HG03025 (cell line): Measurements from ENCODE around the gene RPS2.

Experiments
- ATAC-seq: cut with Tn5 transposase; IDR thresholded peaks from one replicate; pipeline ENCODE4 v1.9.1; 2021; ENCODE audit warnings: mild to moderate bottlenecking, moderate library complexity; ENCODE audit not compliant: unreplicated experiment, low FRiP score

The RPS2 gene

DNA sequence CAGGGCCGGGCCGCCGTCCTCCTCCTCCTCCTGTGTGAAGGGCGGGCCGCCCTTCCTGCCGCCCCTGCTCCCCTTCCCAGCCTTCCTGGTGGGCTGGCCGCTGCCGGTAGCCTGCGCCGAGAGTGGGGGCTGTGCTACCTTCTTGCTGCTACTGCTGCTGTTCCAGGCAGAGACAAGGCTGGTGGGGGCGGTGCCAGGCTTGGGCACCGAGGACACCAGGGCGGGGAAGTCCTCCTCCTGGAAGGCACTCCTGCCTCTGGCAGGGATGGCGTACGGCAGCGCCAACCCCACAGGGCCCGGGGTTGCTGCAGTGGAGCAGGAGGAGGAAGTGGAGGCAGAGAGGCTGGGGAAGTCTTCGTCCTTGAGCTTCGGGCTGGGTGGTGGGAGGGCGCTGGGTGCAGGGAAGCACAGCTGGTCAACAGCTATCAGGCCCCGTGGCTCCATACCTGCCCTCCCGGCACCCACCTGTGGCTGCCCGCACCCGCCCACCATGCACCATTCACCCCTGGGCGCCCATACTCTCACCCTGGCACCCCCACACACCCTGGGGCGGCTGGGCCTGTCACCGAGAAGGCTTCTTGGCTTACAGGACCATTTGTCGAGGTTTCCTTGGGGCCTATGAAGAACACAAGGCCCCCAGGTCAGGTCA, 35.4 kb upstream of the RPS2 start:
- no peak for ATAC-seq

DNA sequence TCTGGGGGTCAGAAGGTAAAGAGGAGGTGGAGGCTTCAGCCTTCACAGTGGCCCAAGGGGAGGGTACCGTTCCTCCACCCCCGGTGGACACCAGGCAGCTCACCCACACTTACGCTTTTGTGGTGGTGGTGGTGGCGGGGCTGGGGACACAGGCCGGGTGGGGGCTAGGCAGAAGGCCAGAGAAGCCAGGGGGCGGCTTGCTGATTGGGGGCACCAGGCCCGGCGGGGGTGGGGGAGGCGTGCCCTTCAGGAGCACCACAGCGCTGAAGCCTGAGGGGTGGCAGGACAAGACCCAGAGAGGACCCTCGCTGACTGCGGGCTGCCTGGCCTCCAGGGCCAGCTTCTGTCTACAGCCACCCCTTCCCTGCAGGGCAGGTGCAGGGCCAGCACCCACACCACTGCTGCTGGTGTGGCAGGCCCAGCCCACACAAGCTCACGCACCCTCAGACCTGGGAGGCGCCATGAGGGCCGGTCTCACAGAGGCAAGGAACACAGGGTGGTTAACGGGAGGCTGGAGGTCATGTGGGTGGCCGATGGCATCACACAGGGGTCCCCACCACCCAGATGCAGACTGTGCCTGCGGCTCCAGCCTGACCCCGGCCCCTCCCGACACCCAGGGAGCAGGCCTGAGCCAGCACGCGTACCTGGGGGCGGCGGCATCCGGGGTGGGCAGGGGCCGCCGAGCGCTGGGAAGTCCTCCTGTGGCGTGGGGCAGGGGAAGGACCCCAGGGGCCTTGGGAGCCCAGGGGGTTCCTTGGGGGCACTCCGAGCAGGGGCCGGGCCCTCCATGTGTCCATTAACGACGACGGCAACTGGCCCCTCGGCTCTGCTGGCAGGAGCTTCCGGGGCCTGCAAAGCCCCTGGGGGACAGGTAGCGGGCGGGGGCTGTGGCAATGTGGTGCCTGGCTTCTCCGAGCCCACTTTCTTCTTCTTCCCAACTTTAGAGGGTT, 34.5 kb upstream of the RPS2 start:
- ATAC-seq = no peak

DNA sequence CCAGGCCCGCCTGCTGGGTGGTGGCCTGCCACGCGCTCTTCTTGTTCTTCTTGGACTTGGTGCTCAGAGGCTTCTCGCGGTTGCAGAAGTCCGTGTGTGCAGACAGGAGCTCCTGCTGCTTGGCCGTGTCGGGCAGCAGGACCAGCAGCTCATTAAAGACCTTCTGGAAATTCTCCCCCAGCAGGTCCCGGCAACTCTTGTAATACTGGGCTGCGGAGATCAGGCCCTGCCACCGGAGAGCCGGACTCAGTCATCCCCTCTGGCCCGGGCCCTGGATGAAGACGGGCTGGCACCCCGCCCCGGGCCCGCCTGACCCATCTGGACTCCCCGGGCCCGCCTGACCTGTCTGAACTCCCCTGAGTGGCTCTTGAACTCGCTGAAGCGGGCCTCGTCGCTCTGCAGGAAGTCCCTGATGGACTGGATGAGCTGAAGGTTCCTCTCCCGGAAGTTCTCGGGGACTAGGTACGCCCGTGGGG, 33.8 kb upstream of the RPS2 start:
- no peak for ATAC-seq

DNA sequence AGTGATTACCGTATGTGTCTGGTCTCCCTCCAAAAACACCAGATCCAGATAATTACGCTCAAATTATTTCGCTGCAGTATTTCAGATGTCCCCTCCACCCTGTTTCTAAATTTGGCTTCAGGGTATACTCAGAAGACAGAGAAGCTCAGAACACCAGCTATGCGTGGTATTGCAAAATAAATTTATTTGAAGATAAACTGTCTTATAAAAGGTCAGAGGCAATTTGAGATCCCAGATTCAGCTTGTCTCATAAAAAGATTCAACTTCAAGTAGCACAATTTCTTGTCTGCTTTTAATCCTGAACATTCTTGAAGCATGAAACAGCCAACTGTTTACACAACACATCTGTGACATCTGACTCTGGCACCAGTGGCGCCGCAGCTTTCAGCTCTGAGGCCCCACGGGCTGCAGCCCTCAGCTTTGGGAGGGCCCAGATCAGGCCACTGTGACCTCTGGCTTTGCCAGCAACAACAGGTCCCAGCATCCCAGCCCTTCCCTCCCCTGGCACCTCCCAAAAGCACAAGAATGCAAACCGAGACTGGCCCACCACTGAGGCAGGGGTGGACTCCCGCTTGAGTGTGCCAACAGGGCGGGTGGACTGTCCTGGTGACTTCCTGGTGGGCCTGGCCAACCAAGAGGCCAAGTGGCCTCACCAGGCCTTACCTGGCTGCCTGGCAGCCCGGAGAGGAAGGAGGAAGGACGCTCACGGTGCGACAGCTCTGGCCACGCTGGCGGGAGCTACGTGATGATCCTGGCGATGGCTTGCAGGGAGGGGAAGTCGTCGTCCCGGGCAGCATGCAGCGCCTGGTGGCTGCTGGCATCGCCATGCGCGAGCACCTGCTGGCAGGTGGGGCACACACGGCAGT, 33.1 kb upstream of the RPS2 start:
- no peak for ATAC-seq

DNA sequence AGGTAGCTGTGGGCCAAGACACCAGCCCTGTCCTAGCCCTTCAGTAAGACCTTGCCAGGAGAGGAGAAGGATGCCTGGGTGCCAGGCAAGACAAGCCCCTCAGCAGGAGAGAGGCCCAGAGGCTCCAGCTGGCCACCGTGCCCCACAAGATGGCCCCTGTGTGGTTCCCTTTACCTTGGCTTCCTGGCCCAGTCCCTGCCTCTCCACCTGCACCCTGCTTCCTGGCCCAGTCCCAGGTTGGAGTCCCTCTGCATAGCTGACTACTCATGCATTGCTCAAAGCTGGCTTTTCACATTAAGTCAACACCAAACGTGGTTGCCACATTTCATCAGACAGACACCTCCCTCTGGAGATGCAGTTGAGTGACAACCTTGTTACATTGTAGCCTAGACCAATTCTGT, 29.1 kb upstream of the RPS2 start:
- no peak for ATAC-seq

GRCh38 chr16:1992704-1993317, 28.2 kb upstream of the RPS2 start:
- no peak for ATAC-seq

DNA sequence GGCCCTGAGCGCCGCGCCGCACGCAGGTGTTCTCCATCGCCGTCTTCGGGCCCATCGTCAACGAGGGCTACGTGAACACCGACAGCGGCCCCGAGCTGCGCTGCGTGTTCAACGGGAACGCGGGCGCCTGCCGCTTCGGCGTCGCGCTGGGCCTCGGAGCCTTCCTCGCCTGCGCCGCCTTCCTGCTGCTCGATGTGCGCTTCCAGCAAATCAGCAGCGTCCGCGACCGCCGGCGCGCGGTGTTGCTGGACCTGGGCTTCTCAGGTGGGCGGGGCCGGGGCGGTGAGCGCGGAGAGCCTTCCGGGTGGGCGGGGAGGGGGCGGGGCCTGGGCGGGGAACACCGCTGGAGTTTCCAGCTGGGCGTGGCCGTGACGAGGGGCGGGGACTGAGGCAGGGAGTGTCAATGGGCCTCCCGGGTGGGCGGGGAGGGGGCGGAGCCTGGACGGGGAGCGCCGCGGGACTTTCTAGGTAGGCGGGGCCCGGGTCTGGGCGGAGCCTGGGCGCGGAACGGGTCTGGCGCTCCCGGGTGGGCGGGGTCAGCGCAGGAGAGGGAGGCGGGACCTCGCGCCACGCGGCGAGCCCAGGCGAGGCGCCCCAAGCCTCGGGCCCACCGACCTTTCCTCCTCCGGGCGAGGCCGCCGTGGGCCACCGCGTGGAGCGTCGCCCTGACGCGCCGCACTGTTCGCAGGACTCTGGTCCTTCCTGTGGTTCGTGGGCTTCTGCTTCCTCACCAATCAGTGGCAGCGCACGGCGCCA, 27.5 kb upstream of the RPS2 start:
- ATAC-seq = peak; percentile 42

- ATAC-seq = no peak
Observed at GRCh38 chr16:1991588-1991947, 26.9 kb upstream of the RPS2 start.

DNA sequence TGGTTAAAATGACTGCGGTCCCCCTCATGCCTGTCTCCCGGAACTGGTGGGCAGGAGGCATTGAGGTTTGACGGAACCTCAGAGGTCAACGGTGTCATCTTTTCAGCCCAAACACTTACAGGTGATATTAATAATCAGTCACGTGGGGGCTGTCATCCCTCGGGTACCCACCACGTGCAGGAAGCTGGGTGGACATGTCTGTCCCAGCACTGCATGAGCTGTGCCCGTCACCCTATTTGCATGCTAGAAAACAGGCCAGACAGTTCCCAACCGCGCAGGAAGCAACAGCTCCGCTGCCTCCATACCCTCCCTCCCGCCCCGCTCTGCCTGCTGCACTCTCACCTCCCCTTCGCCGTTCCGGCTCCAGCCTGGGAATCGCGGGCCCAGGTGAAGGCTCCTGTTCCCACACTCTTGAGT, 26.5 kb upstream of the RPS2 start:
- ATAC-seq = no peak

DNA sequence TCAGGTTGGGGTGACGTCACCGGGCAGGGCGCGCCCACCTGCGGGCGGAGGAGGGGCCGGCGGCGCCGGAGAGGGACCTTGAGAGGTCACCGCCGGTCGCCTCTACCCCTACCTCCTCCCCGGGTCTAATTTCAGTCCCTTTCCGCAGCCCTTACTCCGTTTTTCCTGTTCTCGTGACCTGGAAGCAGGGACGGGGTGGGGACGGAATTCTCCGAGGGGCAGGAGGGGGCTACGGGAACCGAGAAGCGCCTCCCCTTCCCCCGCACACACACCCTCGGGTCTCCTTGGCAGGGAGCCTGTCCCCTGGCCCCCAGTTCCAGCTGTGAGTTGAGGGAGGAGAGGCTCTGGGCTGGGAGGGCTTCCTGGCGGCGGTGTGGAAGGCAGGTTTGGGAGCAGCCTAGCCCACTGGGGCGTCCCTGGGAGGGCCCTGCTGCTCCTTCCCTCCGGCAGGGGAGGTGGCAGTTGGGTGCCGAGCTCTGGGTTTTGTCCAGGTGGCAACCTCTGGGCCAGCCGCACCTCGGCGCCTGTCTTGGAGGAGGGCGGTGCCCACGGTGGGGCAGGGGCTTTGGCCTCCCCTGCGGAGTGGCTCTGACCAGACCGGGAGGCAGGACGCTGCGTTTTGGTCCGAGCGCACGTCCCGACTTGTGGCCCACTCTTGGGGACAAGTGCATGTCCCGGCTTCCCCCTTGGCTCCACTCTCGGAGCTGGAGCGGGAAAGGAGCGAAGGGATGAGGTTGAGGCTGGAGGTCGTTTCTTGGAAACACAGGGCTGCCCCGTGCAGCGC, 25.9 kb upstream of the RPS2 start:
- no peak for ATAC-seq

DNA sequence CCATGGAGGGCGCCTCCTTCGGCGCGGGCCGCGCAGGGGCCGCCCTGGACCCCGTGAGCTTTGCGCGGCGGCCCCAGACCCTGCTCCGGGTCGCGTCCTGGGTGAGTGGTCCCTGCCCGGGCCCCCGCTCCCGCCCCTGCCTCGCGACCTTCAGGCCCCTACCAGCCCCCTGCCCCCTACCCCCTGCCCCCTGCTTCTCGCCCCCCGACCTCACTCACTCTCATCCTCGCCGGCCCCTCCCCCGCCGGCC, 25.4 kb upstream of the RPS2 start:
- ATAC-seq = no peak

DNA sequence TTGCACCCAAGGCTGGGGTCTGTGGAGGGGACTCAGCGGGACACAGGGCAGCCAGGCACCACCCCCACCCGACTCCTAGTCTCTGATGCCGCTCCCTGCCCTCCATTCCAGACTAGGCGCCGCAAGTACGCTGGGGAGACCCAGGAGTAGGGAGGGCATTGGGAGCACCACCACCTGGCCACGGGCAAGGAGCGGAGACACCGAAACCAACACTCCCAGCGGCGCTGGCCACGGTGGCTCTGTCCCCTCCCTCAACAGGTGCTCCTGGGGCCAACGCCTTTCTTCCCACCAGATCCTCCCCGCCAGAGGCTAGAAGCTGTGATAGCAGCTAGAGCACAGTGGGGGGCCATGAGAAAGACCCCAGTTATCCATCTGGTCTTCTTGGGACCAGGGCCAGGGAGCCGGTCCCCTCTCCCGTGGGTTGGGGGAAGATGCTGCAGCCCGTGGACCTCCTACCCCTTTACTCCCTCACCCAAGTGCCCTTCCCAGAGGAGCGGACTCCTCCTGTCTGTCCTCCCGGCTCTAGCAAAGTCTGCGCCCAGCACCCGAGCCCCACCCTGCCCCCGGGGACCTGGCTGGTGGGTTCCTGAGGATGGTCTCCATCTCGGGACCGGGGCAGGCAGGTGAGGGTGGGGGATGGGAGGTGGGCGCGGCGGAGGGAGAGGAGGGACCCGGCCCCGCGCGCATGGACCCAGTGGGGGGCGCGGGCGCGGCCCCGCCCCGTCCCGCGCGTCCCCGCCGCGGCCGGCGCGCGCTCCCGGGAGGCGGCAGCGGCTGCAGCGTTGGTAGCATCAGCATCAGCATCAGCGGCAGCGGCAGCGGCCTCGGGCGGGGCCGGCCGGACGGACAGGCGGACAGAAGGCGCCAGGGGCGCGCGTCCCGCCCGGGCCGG, 24.8 kb upstream of the RPS2 start, which contains the start of gene SYNGR3:
Gene SYNGR3, plus strand, starts transcription at position 762 of the 892 bp plus-strand sequence. CDS start 133 bp downstream, outside the sequence.
- no peak for ATAC-seq

DNA sequence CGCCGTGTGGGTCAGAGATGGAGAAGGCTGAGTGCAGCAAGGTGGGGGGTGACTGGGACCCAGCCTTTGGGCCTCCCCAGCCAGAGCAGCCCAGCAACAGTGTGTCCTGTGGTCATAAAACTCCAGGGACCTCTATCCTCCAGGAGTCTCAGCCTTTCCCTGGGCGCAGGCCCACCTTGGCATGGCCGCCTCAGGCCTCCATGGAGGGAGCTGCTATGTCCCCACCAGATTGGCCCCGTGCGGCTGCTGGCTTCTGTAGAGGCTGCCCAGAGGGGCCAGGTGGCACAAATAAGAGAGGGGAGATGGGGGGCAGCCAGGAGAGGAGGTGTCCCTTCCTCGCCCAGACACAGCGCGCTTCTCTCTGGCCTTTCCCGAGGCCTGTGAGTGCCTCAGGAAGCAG, 22.6 kb upstream of the RPS2 start:
- ATAC-seq = no peak

GRCh38 chr16:1985466-1986150, 21.0 kb upstream of the RPS2 start:
- no peak for ATAC-seq

DNA sequence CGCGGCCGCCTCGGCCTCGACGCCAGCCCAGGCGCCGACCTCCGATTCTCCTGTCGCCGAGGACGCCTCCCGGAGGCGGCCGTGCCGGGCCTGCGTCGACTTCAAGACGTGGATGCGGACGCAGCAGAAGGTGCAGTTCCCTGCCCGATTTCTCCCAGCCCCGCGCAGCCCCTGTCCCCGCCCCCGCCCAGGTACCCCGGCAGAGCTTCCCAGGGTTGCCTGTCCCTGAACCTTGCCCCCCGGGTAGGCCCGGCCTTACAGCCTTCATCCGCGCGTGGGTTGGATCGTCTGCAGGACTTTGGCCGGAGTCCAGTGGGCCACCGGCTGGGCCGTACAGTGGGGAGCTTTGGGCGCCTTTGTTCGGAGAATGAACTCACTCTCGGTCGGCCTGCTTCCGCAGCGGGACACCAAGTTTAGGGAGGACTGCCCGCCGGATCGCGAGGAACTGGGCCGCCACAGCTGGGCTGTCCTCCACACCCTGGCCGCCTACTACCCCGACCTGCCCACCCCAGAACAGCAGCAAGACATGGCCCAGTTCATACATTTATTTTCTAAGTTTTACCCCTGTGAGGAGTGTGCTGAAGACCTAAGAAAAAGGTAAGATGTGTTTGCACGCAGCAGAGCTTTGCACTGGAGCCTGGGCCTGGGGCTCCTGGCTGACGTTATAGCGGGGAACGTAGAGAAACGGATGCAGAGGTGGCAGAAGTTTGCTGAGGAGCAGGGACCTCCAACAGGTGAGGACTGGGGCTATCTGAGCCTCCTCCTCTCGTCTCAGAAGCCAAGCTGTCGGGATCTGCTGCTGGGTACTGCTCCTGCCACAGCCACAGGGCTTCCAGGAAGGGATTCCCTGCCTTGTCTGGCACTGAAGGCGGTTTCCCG, 20.0 kb upstream of the RPS2 start:
- ATAC-seq = peak; percentile 6

- peak; percentile 72 for ATAC-seq
Observed at GRCh38 chr16:1983544-1984346, 19.1 kb upstream of the RPS2 start, which contains the start of gene GFER. Gene GFER (plus strand): TSS chr16:1984193. CDS start chr16:1984219, 26 bp downstream.
